Endothelial cell of umbilical vein (primary cell): ENCODE results near the gene FZD8. TPM values are rescaled to one million over a fixed set of nuclear protein-coding genes. Genes with fewer than 3 reads are reported as not detected.

Source experiments
- BruUV-seq: library from RNA; stranded (reverse); fragments of 400-500 nt; replicated peaks from 2 replicates; lab custom pipeline; 2021; lab: Mats Ljungman, UMichigan
- CTCF ChIA-PET: fragments of 300-600, 350-600 bp; sonication (Branson Sonifier 250); formaldehyde crosslinking; loops from one replicate; lab custom pipeline; 2021; ENCODE audit warnings: antibody characterized with exemption, inconsistent platforms; lab: Charles Lee
- POLR2A ChIA-PET: fragments of 300-600, 350-600 bp; sonication (Branson Sonifier 250); formaldehyde crosslinking; loops from one replicate; lab custom pipeline; 2021; ENCODE audit warnings: antibody characterized with exemption, inconsistent platforms; lab: Charles Lee
- DNase-seq: peaks from one replicate; pipeline ENCODE4 v3.0.0-alpha.2; 2011; ENCODE audit warnings: low read depth, low spot score
- FAIRE-seq: peaks from 2 replicates; lab custom pipeline; 2011; peaks lifted over from hg19 to GRCh38; lab: Jason Lieb, UNC
- H2AFZ ChIP-seq: 2 replicates; pipeline ENCODE4 v1.6.0; 2012; ENCODE audit warnings: low read depth, low read length, control low read depth, inconsistent platforms
- H3K27ac ChIP-seq: 2 replicates; pipeline ENCODE4 v1.5.1; 2011; ENCODE audit warnings: low read depth, mild to moderate bottlenecking, control low read depth, low read length, moderate library complexity; ENCODE audit not compliant: insufficient read depth
- H3K27me3 ChIP-seq, 2 experiments: 2 replicates each; pipeline versions ENCODE4 v1.6.0 to v1.6.1; 2011; ENCODE audit warnings: low read length in 2 of 2, mixed read lengths in 1 of 2; ENCODE audit not compliant: control insufficient read depth in 2 of 2, insufficient read depth in 2 of 2
- H3K36me3 ChIP-seq, 2 experiments: 2 replicates in 1 of 2; 3 replicates in 1 of 2; pipeline ENCODE4 v1.5.1; 2011; ENCODE audit warnings: low read length in 2 of 2, mild to moderate bottlenecking in 1 of 2, moderate library complexity in 1 of 2; ENCODE audit not compliant: control insufficient read depth in 2 of 2, insufficient read depth in 2 of 2; ENCODE audit errors: extremely low read depth in 1 of 2
- H3K4me1 ChIP-seq: 3 replicates; pipeline ENCODE4 v1.5.1; 2011; ENCODE audit warnings: mild to moderate bottlenecking, low read length; ENCODE audit not compliant: control insufficient read depth, insufficient read depth; ENCODE audit errors: extremely low read depth
- H3K4me2 ChIP-seq: 2 replicates; pipeline ENCODE4 v1.6.1; 2011; ENCODE audit warnings: low read length, control low read depth, mixed read lengths; ENCODE audit not compliant: insufficient read depth
- H3K4me3 ChIP-seq, 3 experiments: fragments of 200-600 bp in 1 of 3; sonication (generic), shearing (Covaris generic) in 1 of 3; replicated peaks in 1 of 3; 2 replicates each; pipeline ENCODE4 v1.5.1; 2011 to 2016; ENCODE audit warnings: control low read depth in 3 of 3, low read length in 3 of 3, mild to moderate bottlenecking in 2 of 3, inconsistent platforms in 1 of 3, low read depth in 1 of 3, moderate library complexity in 1 of 3; ENCODE audit not compliant: insufficient read depth in 1 of 3
- H3K79me2 ChIP-seq: 2 replicates; pipeline ENCODE4 v1.6.0; 2012; ENCODE audit warnings: low read length, inconsistent platforms; ENCODE audit not compliant: control insufficient read depth, insufficient read depth
- H3K9ac ChIP-seq: replicated peaks from 2 replicates; pipeline ENCODE3; 2011; ENCODE audit warnings: low read length, control low read depth; ENCODE audit not compliant: insufficient read depth; ENCODE audit errors: extremely low read depth
- H3K9me1 ChIP-seq: replicated peaks from 3 replicates; pipeline ENCODE4 v1.6.0; 2011; ENCODE audit warnings: mild to moderate bottlenecking, low read length; ENCODE audit not compliant: control insufficient read depth, insufficient read depth; ENCODE audit errors: extremely low read depth
- H3K9me3 ChIP-seq: replicated peaks from 2 replicates; pipeline ENCODE4 v1.5.1; 2012; ENCODE audit warnings: low read length, inconsistent platforms; ENCODE audit not compliant: control insufficient read depth, insufficient read depth
- H4K20me1 ChIP-seq: replicated peaks from 2 replicates; pipeline ENCODE3; 2011; ENCODE audit warnings: mild to moderate bottlenecking, low read length; ENCODE audit not compliant: control insufficient read depth, insufficient read depth; ENCODE audit errors: extremely low read depth
- EZH2 ChIP-seq: IDR thresholded peaks from 2 replicates; pipeline ENCODE4 v1.6.1; 2012; ENCODE audit warnings: borderline replicate concordance, low read depth, mild to moderate bottlenecking, moderate library complexity, low read length, inconsistent platforms; ENCODE audit not compliant: severe bottlenecking
- FOS ChIP-seq: IDR thresholded peaks from 2 replicates; pipeline ENCODE4 v1.6.1; 2011; ENCODE audit warnings: mild to moderate bottlenecking, low read length, moderate library complexity, borderline replicate concordance; ENCODE audit not compliant: insufficient read depth
- GATA2 ChIP-seq: IDR thresholded peaks from 2 replicates; pipeline ENCODE4 v1.7.0; 2011; ENCODE audit warnings: low read depth, mild to moderate bottlenecking, moderate library complexity, mixed read lengths, low read length; ENCODE audit not compliant: insufficient read length, insufficient read depth
- JUN ChIP-seq: IDR thresholded peaks from 2 replicates; pipeline ENCODE4 v1.6.1; 2011; ENCODE audit warnings: borderline replicate concordance, low read depth; ENCODE audit not compliant: insufficient read length, insufficient read depth
- MYC ChIP-seq: IDR thresholded peaks from one replicate; pipeline ENCODE4 v1.6.1; 2011; ENCODE audit warnings: mild to moderate bottlenecking, low read depth, low read length
- POLR2A ChIP-seq: IDR thresholded peaks from 2 replicates; pipeline ENCODE4 v1.6.1; 2012; ENCODE audit warnings: low read depth, mild to moderate bottlenecking, control low read depth, low read length
- POLR2AphosphoS5 ChIP-seq: IDR thresholded peaks from 2 replicates; pipeline ENCODE4 v1.6.1; 2012; ENCODE audit warnings: low read depth, mild to moderate bottlenecking, control low read depth, low read length, moderate library complexity; ENCODE audit not compliant: insufficient read depth
- dilution Hi-C: fragments of 300-500 bp; cut with MboI; formaldehyde crosslinking; loops from one replicate; pipeline ENCODE4 v1.15.0; 2019; ENCODE audit warnings: low sequenced_read_pairs; ENCODE audit not compliant: extremely low pct_ligation_motif_present
- intact Hi-C: fragments of 100-400 bp; cut with micrococcal nuclease; formaldehyde crosslinking; loops from one replicate; pipeline ENCODE4 v1.10.0; 2022
- polyA plus RNA-seq, 4 experiments: library from polyadenylated mRNA; depleted of rRNA in 3 of 4; stranded (reverse) in 3 of 4; unstranded in 1 of 4; fragments of >200 nt; gene quantifications; 2 replicates each; pipeline versions ENCODE4 v1.2.1 to v1.2.3, GENCODE V29; 2011 to 2012; ENCODE audit warnings: missing spikeins in 1 of 4
- total RNA-seq: library from RNA; stranded (reverse); gene quantifications from 2 replicates; pipeline ENCODE4 v1.2.3, GENCODE V29; 2021
- TF ChIP-seq, protein P1 (sequence below): IDR thresholded peaks from 2 replicates; pipeline ENCODE4 v1.6.1; 2011; ENCODE audit not compliant: insufficient read depth, insufficient read length
- TF ChIP-seq, protein P2 (sequence below), 2 donors: IDR thresholded peaks; 1 replicate in 1 of 2; 2 replicates in 1 of 2; pipeline ENCODE4 v1.5.1; 2011; ENCODE audit warnings: low read length in 2 of 2, mild to moderate bottlenecking in 2 of 2, moderate library complexity in 2 of 2, control low read depth in 1 of 2, inconsistent platforms in 1 of 2, low read depth in 1 of 2; ENCODE audit not compliant: insufficient read depth in 1 of 2; ENCODE audit errors: extremely low read depth in 1 of 2

Gene FZD8
- total and polyA plus RNA-seq, 2 donors (not counting 3 experiments of a cell fraction or from before 2014, with no cell fraction given) = 6.2 to 11.1 TPM

DNA sequence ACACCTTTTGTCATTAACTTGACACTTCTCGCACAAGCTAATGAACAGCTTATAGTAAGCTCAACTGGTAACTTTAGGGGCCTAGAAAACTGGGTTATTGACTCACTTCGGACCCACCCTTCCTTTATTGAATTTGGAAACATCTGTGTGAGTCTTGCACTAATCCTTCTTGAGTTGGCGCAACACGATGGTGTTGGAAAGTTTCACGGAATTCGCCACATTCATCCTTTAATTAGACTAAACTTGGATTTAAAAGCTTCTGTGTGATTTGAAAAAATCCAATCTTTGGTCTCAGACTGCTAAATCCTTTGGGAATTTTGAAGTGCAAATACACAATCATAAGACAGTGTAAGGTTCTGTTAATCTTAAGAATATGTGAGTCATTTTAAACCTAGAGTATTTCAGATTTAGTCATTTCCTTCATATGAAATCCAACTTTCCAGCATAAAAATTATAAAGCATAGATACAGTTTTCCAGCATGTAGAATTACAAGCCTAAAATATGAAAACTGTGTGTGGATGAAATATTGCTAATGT, 15.1 kb downstream of the FZD8 start:
- dilution Hi-C loops = no loop called here
- H3K4me1 ChIP-seq = peaks cover 9% of the 10 kb centered on the region
- H3K27ac ChIP-seq = peak overlapping the region; percentile 37
- FAIRE-seq = peak; percentile 78
- H3K79me2 ChIP-seq = no peaks in the 10 kb centered on the region
- TF ChIP-seq JUN = peak; percentile 19
- TF ChIP-seq FOS = peak; percentile 74
- no peak for TF ChIP-seq MYC
- peaks cover 0 to 2% of the 10 kb centered on the region in 2 experiments for H3K27me3 ChIP-seq
- no peaks in the 10 kb centered on the region for H3K9me1 ChIP-seq
- H3K9ac ChIP-seq = no peak overlapping the region
- CTCF ChIA-PET = interaction anchor here (0.7 to 1.5 kb wide), 5 partner anchors 8 to 1152 kb away, joined by 3 to 7 read pairs (median 4); no protein-coding TSS in a partner anchor
- H3K4me3 ChIP-seq = no peak overlapping the region
- H3K36me3 ChIP-seq = no peaks in the 10 kb centered on the region
- no peaks in the 10 kb centered on the region for H4K20me1 ChIP-seq
- H3K9me3 ChIP-seq = no peaks in the 10 kb centered on the region
- H3K4me2 ChIP-seq = peak overlapping the region; percentile 8
- no TSS peak for BruUV-seq
- H2AFZ ChIP-seq = peak overlapping the region; percentile 25
- POLR2A ChIA-PET = no interaction called here
- peak; percentile 34 for DNase-seq
- intact Hi-C loops = no loop called here

DNA sequence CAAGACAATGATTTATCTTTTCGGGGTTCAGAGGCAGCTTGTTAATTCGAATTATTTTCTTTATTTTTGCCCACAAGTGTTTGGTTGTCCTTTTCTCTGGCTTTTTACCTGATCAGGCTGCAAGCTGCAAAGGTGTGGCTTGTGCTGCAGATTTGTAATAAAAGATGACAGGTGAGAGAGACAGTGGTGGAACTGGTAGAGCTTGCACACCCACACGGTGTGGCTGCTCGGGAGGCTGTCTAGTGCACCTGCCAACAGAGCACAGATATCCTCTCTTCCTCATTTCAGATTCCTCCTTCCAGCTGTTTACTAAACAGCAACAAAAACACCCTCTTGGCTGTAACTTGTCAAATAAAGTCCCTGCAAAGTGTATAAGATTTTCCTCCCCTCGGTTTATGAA, 27.8 kb downstream of the FZD8 start:
- H3K9ac ChIP-seq = no peak overlapping the region
- no TSS peak for BruUV-seq
- H3K9me1 ChIP-seq = no peaks in the 10 kb centered on the region
- H3K4me3 ChIP-seq = no peak overlapping the region
- TF ChIP-seq, protein P1, sequence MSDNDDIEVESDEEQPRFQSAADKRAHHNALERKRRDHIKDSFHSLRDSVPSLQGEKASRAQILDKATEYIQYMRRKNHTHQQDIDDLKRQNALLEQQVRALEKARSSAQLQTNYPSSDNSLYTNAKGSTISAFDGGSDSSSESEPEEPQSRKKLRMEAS = no peak
- TF ChIP-seq MYC (no peak), JUN (no peak), POLR2AphosphoS5 (no peak), GATA2 (no peak), FOS (no peak), EZH2 (no peak), POLR2A (no peak)
- TF ChIP-seq, protein P2, sequence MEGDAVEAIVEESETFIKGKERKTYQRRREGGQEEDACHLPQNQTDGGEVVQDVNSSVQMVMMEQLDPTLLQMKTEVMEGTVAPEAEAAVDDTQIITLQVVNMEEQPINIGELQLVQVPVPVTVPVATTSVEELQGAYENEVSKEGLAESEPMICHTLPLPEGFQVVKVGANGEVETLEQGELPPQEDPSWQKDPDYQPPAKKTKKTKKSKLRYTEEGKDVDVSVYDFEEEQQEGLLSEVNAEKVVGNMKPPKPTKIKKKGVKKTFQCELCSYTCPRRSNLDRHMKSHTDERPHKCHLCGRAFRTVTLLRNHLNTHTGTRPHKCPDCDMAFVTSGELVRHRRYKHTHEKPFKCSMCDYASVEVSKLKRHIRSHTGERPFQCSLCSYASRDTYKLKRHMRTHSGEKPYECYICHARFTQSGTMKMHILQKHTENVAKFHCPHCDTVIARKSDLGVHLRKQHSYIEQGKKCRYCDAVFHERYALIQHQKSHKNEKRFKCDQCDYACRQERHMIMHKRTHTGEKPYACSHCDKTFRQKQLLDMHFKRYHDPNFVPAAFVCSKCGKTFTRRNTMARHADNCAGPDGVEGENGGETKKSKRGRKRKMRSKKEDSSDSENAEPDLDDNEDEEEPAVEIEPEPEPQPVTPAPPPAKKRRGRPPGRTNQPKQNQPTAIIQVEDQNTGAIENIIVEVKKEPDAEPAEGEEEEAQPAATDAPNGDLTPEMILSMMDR (IDR thresholded peaks at IDR 0.05; ENCODE audit: extremely low read depth in 1 of 2, insufficient read depth in 1 of 2, low read depth in 1 of 2, low read length in 2 of 2) = no peak
- no peak for DNase-seq
- peaks cover 19 to 22% of the 10 kb centered on the region in 2 experiments for H3K27me3 ChIP-seq
- dilution Hi-C loops (no loop called here), intact Hi-C loops (no loop called here)
- no peaks in the 10 kb centered on the region for H3K9me3 ChIP-seq
- ChIA-PET POLR2A (no interaction called here), CTCF (interaction anchor here (0.6 to 6.1 kb wide), 41 partner anchors 8 to 1275 kb away, joined by 3 to 210 read pairs (median 5); no protein-coding TSS in a partner anchor)
- H3K36me3 ChIP-seq = no peaks in the 10 kb centered on the region
- no peaks in the 10 kb centered on the region for H3K4me1 ChIP-seq
- no peak overlapping the region for H2AFZ ChIP-seq
- H3K27ac ChIP-seq = no peak overlapping the region
- H3K79me2 ChIP-seq = no peaks in the 10 kb centered on the region
- no peak for FAIRE-seq
- no peaks in the 10 kb centered on the region for H4K20me1 ChIP-seq
- H3K4me2 ChIP-seq = no peak overlapping the region
